GM21360 (cell line): Measurements from ENCODE around the gene TFDP1.
A peak's percentile ranks its signal among the peaks of the same experiment; 100 is the strongest.
"Not testable (repeated sequence)": the region's sequence is repeated elsewhere in the genome, so short reads cannot be mapped to it uniquely, and the experiment has no call there.

Experiments
- ATAC-seq: cut with Tn5 transposase; IDR thresholded peaks from one replicate; pipeline ENCODE4 v1.9.1; 2021; ENCODE audit warnings: mild to moderate bottlenecking, moderate library complexity; ENCODE audit not compliant: unreplicated experiment

TFDP1 gene

GRCh38 chr13:113565526-113566226 lies 18.9 kb upstream of the TFDP1 start:
- ATAC-seq: no peak

- no peak for ATAC-seq
Observed at GRCh38 chr13:113566227-113566561, 18.4 kb upstream of the TFDP1 start.

GRCh38 chr13:113567681-113568080 lies 16.9 kb upstream of the TFDP1 start:
- no peak for ATAC-seq

- ATAC-seq: no peak
Observed at GRCh38 chr13:113573065-113573464, 11.5 kb upstream of the TFDP1 start.

- ATAC-seq: no peak
Observed at GRCh38 chr13:113576597-113576996, 8.0 kb upstream of the TFDP1 start.

- ATAC-seq: no peak
Observed at GRCh38 chr13:113577881-113578435, 6.6 kb upstream of the TFDP1 start.

- no peak for ATAC-seq
Observed at GRCh38 chr13:113579686-113580085, 4.9 kb upstream of the TFDP1 start.

- ATAC-seq: no peak
Observed at GRCh38 chr13:113581871-113582270, 2.7 kb upstream of the TFDP1 start.

- no peak for ATAC-seq
Observed at GRCh38 chr13:113582841-113583631, 1.5 kb upstream of the TFDP1 start.

GRCh38 chr13:113584870-113585671 lies 518 bp downstream of the TFDP1 start:
- ATAC-seq: peak; percentile 32

- no peak for ATAC-seq
Observed at GRCh38 chr13:113585896-113586295, 1.3 kb downstream of the TFDP1 start.

GRCh38 chr13:113586661-113587479 lies 2.3 kb downstream of the TFDP1 start:
- ATAC-seq: no peak

GRCh38 chr13:113588394-113589111 lies 4.0 kb downstream of the TFDP1 start:
- ATAC-seq: no peak

- no peak for ATAC-seq
Observed at GRCh38 chr13:113589251-113589960, 4.9 kb downstream of the TFDP1 start.

- ATAC-seq: no peak
Observed at GRCh38 chr13:113589961-113590339, 5.4 kb downstream of the TFDP1 start.

- ATAC-seq: no peak
Observed at GRCh38 chr13:113591750-113592149, 7.2 kb downstream of the TFDP1 start.

GRCh38 chr13:113592571-113592970 lies 8.0 kb downstream of the TFDP1 start:
- no peak for ATAC-seq

- ATAC-seq: not testable (repeated sequence)
Observed at GRCh38 chr13:113594066-113594821, 9.7 kb downstream of the TFDP1 start.

- no peak for ATAC-seq
Observed at GRCh38 chr13:113595131-113595530, 10.6 kb downstream of the TFDP1 start.
